ENCODE measurements around the gene RACGAP1.
A peak's percentile ranks its signal among the peaks of the same experiment; 100 is the strongest.
"Not testable (repeated sequence)": the region's sequence is repeated elsewhere in the genome, so short reads cannot be mapped to it uniquely, and the experiment has no call there.

The RACGAP1 gene

DNA sequence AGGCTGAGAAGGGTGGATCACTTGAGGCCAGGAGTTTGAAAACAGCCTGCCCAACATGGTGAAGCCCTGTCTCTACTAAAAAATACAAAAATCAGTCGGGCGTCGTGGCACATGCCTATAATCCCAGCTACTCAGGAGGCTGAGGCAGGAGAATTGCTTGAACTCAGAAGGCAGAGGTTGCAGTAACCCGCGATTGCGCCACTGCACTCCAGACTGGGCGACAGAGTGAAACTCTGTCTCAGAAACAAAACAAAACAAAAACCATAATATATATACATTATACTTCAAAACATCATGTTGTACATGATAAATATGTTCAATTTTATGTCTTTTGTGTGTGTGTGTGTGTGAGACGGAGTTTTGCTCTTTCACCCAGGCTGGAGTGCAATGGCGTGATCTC is 5.2 kb upstream of the RACGAP1 start:
- DNase-seq (ENCODE audit: low spot score): not testable (repeated sequence)

DNA sequence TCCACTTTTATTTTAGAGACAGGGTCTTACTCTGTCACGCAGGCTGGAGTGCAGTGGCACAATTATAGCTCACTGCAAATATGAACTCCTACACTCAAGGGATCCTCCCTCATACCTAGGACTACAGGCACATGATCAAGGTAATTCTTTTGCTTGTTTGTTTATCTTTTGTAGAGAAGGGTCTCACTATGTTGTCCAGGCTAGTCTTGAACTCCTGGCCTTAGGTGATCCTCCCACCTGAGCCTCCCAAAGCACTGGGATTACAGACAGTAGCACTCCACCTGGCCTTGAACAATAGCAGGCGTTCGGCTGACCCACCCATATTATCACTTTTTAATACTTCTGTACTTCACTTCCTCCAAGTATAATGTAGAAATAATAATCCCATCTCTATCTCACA is 1.4 kb upstream of the RACGAP1 start:
- no peak for DNase-seq (ENCODE audit: low spot score)

DNA sequence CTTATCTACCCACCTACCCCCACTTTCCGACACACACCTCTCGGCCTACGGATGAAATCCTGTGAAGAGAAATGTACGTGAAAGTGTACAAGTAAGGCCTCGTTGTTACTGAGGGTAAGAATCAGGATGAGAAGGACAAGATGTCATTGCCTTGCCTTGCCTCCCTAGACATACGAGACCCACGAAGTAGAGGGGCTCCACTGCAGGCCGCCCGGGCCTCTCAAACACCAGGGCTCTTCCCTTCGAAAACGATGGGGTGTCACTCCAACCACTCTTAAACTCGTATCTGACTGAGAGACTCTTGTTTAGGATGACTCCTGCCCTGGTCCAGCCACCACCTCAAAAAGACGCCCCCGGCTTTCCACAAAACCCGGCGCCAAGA is 498 bp downstream of the RACGAP1 start:
- no peak for DNase-seq (ENCODE audit: low spot score)

DNA sequence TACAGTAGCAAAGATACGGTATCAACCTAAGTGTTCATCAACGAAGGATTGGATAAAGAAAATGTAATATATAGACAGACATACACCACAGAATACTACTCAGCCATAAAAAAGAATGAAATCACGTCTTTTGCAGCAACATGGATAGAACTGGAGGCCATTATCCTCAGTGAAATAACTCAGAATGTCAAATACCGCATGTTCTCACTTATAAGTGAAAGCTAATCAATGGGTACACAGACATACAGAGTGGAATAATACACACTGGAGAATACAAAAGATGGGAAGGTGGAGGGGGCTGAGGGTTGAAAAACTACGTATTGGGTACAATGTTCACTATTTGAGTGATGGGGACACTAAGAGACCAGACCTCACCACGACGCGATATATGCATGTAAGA is 1.1 kb downstream of the RACGAP1 start:
- no peak for DNase-seq (ENCODE audit: low spot score)

DNA sequence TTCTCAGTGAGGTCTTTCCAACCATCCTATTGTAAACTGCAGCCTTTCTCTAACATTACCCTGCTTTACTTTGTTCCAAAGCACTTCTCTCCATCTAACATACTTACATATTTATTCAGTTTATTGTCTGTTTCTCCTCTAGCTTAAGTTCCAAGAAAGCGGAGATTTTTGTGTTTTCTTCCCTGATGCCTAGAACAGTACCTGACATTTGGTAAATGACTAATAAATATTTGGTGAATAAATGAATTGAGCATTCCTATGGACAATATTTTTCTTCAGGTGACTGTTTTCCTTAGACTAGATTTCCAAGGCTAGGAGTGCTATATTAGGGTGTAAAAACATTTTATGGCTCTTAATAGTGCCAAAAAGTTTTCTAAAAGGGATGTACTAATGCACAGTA is 2.4 kb downstream of the RACGAP1 start:
- no peak for DNase-seq (ENCODE audit: low spot score)

DNA sequence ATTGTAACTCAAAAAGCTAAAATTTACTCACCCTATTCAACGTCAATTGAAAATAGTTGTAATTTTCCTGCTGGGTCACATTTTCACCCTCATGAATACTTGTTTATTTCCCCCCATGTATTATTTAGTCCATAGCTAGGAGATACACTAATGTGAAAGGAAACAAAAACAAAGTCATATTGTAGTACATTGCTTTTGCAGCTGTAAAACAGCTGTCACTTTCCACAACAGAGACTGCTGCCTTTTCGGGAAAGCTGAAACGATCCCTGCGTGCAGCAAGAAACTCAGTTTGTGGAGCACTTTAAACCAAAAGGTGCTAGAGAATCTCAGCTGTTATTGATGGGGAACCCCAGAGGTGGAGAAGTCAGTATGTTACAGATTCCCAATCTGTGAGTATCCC is 4.3 kb downstream of the RACGAP1 start:
- no peak for DNase-seq (ENCODE audit: low spot score)

DNA sequence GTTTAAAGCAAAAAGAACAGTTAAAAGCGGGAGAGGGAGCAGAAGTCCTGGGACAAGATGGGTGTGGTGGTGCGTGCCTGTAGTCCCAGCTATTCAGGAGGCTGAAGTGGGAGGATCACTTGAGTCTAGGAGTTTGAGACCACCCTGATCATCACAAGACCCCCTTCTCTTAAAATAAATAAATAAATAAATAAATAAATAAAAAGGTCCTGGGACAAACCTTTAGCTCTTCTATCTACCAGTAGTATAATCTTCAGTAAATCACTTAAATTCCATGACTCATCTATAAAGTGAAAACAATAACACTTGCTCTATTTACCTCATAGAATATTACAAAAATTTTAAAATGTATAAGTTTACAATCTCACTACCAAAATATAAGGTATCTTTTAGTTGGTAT is 5.8 kb downstream of the RACGAP1 start:
- DNase-seq (ENCODE audit: low spot score): no peak

DNA sequence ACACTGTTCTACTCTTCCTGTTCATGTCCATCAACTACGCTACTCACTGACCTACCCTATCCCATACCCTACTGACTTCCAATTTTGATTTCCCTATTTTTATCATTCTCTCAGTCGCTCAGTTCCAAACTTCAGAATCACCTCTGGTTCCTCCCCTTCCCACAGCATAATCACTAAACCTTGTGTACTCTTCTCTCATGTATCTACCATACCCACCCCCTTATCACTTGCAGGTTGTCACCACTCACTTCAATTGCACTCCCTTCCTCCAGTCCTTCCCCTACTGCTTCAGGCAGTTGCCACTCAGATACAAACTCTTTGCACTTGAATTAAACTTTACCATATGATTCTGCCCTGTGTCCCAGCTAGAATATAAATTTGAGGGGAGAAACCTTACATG is 6.3 kb downstream of the RACGAP1 start:
- no peak for DNase-seq (ENCODE audit: low spot score)

DNA sequence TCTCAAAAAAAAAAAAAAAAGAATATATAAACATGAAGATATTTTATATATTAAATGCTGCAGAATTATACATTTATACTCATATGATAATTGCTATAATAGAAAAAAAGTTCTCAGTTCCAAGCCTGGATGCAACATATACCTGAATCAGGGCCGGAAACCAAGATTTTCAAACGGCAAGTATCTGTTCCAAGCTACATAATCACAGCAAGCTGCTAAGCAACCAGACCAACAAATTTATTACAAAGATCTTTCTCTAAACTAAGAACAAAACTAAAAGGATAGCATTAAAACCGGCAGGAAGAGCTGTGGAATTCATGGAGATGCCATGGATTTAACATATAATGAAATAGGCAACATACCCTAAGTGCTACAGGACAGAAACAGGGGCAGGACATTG is 7.1 kb downstream of the RACGAP1 start:
- no peak for DNase-seq (ENCODE audit: low spot score)

DNA sequence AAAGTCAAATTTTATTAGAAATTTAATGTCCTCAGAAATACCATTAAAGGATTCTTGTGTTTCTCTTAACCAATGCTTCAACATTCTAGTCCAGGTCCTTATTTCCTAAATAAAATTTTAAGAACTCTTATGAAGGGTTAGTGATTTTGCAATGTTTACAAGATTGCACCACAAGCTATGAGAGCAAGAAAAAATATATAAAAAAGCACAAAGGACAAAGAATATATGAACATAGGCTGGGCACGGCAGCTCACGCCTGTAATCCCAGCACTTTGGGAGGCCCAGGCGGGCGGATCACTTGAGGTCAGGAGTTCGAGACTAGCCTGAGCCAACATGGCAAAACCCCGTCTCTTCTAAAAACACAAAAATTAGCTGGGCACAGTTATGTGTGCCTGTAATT is 7.7 kb downstream of the RACGAP1 start:
- DNase-seq (ENCODE audit: low spot score): no peak

DNA sequence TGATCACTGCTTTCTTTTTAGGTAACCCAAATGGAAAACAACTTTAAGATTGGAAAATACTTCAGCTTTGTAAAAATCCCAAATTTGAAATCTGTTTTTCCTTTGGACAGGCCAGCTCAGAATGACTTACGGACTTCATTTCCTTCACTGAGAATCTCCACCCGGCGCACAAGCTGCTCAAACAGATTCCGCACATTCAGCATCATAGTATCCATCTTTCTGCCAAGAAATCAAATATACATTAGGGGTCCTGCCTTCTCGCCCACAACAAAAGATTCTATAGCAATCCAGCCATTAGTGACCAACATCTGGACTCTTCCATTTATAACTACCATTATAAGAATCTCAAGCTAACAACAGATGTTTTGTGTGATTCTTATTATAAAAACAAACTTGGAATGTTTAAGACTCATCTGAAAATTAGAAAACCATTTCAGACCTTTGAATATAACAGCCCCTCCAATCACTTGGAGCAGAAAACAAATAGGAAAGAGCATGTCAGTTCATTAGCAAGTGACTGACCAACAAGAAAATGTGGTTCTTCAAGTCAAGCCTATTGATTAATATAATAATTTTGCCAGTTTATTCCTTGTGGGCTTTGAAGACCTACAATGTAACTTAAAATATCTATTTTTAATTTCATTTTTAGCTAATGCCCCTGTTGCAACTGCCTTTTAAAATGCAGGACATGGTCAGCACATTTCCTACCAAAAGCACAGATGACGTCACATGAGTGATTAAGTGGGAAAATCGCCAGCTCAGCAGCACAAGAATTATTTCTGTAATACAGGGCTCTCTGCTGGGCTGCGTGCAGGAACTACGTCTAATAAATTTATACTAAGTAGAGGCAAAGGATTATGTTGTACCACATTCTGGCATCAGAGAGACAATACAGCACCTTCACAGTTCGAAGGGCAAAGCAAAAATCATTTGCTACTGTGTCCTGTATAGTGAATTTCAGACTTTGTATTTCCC is 8.5 kb downstream of the RACGAP1 start:
- DNase-seq (ENCODE audit: low spot score): peak; percentile 80

DNA sequence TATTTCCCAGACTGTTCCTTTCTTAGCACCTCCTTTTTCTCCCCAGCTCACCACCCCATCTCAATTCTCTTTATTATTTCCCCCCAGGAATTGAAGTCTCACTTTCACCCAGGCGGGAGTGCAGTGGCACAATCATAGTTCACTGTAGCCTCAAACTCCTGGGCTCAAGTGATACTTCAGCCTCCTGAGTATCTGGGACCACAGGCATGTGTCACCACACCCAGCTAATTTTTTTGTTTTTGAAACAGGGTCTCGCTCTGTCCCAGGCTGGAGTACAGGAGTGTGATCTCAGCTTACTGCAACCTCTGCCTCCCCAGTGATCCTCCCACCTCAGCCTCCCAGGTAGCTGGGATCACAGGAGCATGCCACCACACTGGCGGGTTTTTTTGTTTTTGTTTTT is 11.0 kb downstream of the RACGAP1 start:
- DNase-seq (ENCODE audit: low spot score): no peak

DNA sequence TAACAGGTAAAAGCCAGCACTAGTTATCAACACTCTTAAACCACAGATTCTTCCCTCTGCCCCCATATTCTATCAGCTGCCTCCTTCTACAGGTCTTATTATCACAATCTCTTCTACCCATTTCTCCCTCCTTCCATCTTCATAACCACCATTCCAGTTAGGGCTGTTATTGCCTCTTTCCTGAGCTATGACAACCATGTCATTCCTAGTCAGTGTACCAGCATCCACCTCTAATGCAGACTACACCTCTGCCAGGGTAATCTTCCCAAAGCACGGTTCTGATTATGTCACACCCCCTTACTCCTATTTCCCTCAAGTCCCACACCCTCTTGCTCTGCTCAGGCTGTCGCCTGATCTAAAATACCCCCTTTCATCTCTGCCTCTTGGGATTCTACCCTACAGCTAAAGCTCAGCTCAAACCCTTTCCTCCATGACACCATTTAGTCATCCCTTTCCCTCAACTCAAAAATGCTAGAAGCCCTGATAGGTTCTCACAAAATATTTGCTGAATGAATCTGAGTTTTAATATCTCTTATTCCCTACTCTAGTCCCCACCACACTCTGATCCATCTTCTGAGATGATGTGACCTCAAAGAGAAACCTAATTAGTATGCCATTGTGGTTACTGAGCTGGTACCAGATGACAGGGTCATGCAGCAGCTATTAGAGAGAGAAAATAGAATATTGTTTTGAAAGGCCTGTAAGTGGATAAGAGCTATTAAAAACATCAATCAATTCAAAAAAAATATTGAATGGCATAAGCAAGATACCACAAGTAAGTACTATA is 11.7 kb downstream of the RACGAP1 start:
- DNase-seq (ENCODE audit: low spot score): peak; percentile 70

DNA sequence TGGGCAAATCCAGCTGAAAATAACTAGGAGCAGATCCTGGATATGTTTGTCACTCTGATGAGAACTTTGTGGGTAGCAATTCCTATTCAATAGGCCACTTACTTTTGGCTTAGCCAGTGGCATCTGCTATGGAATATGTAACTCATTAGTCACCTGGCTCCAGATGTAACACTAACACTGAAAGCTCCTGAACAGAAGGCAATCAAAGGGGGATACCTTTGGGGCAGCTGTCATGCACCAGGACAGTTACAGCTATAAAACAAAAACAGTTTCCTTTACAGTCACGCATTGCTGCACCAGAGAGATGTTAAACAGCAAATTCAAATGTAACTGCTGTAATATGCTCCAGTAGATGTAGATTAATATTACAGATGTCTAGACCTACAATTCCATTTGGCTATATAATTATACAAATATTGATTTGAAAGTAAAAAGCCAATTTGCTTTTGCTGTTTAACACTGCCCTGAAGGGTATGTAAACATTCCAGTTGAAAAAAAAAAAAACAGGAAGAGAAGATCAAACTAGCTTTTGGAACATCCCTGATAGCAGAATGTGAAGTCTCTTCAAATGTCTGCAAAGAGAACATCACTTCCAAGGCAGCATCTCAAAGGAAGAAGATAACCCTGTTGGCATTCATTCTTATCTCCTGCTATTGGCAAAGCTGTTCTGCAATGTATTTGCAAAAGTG is 18.4 kb downstream of the RACGAP1 start:
- no peak for DNase-seq (ENCODE audit: low spot score)

DNA sequence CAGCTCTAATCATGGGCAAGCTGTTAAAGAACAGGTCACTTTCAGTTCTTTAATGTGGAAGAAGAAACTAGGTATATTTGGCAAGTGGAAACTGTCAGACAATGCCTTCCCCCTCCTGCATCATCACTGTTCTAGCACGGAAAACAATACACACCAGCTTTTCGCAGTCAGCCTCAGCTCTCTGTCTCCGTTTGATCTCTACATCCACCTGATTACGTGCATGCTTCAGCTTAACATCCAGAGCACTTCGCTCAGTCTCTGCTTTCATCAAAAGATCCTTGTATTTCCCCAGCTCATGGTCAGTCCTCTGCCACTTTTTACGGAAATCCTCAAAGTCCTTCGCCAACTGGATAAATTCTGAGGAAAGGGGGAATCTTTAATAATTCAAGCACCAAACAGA is 19.0 kb downstream of the RACGAP1 start:
- DNase-seq (ENCODE audit: low spot score): peak; percentile 69

DNA sequence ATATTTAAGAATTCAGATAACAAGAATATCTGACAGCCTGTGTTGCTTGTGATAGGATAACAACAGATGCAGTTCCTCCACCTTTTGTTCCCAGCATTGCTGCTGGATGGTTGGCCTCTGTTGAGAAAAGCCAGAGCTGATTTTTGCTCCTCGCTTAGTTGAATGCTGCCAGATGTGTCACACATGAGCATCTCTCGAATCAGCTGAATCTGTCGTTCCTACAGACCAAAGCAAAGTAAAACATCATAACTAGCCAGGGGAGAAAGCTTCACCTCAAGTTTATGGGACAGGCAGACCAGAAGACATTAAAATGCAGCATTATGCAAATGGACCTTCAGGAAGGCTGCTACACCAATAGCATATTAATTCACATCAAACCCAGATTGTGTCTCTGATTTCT is 20.1 kb downstream of the RACGAP1 start:
- DNase-seq (ENCODE audit: low spot score): peak; percentile 65

DNA sequence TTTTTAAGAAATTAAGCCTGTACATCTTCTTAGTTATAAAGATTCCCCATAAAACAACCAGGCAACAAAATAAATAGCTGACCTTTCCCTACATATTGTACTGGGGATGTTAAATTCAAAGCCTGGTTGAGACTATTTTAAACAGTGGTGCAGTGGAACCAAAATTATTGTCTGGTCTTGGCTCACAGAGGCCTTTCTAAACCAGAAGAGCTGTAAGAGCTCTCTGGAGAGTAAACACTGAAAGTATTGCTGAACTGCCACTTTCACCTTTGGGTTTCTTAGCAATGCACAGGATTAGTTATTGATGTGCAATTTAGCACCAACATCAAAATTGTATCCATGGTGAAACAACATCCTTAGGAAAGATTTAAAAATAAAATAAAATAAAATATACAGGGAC is 20.6 kb downstream of the RACGAP1 start:
- no peak for DNase-seq (ENCODE audit: low spot score)

DNA sequence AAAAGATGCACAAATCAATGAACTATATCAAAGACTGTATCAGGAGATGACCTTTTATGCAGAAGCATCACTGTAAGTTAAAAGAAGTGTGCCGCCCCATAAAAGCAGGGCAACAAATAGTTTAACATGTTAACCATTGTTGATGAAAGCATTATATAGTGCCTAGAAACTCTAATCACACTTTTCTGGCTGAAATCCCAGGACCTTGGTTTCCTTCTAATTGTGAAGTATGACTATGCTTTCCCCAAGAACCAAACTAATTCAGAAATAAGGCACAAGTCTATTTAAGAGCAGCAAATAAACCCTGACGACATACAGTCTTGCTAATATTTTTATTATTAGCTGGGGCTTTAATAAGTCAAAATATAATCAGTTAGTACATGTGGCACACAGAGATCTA is 21.7 kb downstream of the RACGAP1 start:
- DNase-seq (ENCODE audit: low spot score): no peak

DNA sequence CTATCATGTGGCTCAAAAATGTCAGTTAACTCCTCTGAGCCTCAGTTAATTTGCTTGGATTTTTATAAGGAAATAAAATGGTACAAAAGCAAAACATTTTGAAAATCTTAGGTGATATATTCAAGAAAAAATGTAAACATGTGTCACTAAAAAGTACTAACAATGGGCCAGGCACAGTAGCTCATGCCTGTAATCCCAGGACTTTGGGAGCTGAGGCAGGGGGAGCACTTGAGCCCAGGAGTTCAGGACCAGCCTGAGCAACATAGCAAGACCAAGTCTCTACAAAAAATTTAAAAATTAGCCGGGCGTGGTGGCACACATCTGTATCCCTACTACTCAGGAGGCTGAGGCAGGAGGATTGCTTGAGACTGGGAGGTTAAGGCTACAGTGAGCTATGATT is 26.8 kb downstream of the RACGAP1 start:
- no peak for DNase-seq (ENCODE audit: low spot score)

DNA sequence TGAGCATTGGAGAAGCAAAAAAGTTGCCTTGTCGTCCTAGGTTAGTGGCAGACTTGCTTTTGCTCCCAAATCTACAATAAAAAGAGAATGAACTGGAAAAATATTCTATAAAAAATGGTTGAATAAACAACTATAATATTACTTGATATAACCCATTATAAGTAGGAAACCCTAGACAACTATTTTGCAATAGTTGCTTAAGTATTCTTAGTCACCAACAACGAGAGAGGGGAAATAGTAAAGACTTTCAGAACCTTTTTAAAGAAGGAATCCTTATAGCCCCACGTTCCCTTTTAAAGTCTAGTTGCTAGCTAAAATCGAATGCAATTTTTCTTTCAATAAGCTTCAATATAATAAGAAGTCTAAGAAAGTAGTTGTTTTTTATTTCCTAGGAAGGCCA is 35.0 kb downstream of the RACGAP1 start:
- no peak for DNase-seq (ENCODE audit: low spot score)

DNA sequence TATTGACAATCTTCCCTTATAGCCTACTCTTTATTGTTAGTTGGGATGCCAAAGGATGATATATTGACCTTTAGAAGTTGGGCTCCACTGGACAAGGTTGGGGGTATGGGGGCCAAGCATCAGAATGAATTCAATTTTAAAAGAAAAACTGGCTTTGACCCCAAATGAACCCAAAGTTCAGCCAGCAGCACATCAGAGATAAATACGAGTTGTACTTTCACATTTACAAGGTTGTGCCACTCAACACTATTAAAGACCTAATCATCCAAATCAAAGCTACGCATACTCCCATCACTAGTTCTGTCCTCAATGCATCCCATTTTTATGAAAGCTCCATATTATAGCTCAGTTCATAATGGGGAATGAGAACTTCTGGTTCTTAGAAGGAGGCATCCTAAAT is 35.9 kb downstream of the RACGAP1 start:
- DNase-seq (ENCODE audit: low spot score): not testable (repeated sequence)

DNA sequence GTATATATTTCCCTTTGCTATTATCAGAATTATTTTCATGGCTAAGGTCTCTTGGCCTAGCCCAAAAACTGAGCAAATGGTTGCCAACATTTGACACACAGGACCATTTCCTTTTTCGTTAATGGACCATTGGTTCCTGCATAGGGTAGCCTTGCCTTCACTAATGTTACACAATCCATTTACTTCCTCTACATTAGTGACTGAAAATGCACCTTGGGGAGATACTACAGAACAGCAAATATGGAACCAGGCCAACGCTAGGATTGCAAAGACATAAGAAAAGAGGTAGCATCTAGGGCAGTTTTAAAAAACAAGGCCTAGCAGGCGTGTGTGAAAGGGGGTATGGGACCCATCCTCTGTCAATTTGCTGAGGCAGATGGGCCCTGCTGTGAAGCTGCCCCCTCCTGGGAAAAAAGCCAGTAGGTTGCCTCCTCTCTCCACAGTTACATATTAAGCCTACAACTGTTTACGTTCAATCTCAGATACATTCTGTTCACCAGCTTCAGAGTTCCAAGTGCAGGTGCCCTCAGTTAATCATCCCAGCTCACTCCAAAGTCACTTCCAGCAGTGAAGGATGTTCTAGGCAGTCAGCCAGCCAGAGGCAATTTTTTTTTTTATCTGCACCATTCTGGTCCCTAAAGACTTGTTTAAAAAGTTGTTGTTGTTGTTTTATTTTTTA is 37.5 kb downstream of the RACGAP1 start:
- DNase-seq (ENCODE audit: low spot score): no peak

All from pons (tissue), 1 donor.